Fibroblast of skin of left quadriceps (primary cell): ENCODE data around the gene DAAM1.

Experiments
- DNase-seq, 2 experiments: peaks; one replicate each; pipeline ENCODE4 v3.0.0-alpha.2; 2013; ENCODE audit warnings: low read depth in 2 of 2

The DAAM1 gene

GRCh38 chr14:59341858-59342477, 153.5 kb downstream of the DAAM1 start:
- no peak for DNase-seq

- no peak for DNase-seq
These were observed 154.3 kb downstream of the DAAM1 start for GRCh38 chr14:59342516-59343484.

- no peak for DNase-seq
These were observed 155.1 kb downstream of the DAAM1 start for GRCh38 chr14:59343585-59343984.

GRCh38 chr14:59344016-59344415, 155.5 kb downstream of the DAAM1 start:
- DNase-seq = no peak

- no peak for DNase-seq
These were observed 156.4 kb downstream of the DAAM1 start for GRCh38 chr14:59344691-59345455.

- DNase-seq = no peak
These were observed 157.9 kb downstream of the DAAM1 start for GRCh38 chr14:59346329-59346728.

- no peak for DNase-seq
These were observed 158.5 kb downstream of the DAAM1 start for GRCh38 chr14:59346796-59347510.

GRCh38 chr14:59347511-59347900, 159.0 kb downstream of the DAAM1 start:
- no peak for DNase-seq

GRCh38 chr14:59347915-59348314, 159.4 kb downstream of the DAAM1 start:
- no peak for DNase-seq

- no peak for DNase-seq
These were observed 160.8 kb downstream of the DAAM1 start for GRCh38 chr14:59349258-59349701.

GRCh38 chr14:59352961-59353360, 164.5 kb downstream of the DAAM1 start:
- no peak for DNase-seq

- no peak for DNase-seq
These were observed 166.2 kb downstream of the DAAM1 start for GRCh38 chr14:59354666-59355065.

GRCh38 chr14:59355091-59355490, 166.6 kb downstream of the DAAM1 start:
- no peak for DNase-seq

GRCh38 chr14:59356312-59356711, 167.8 kb downstream of the DAAM1 start:
- no peak for DNase-seq

GRCh38 chr14:59356767-59357166, 168.3 kb downstream of the DAAM1 start:
- DNase-seq = no peak

- DNase-seq = peak; percentile 70 to 76
These were observed 169.6 kb downstream of the DAAM1 start for GRCh38 chr14:59358102-59358501.

- DNase-seq = no peak
These were observed 170.3 kb downstream of the DAAM1 start for GRCh38 chr14:59358784-59359183.

- DNase-seq = no peak
These were observed 171.1 kb downstream of the DAAM1 start for GRCh38 chr14:59359431-59360124.

- DNase-seq = no peak
These were observed 171.8 kb downstream of the DAAM1 start for GRCh38 chr14:59360233-59360632.

- DNase-seq = no peak
These were observed 172.7 kb downstream of the DAAM1 start for GRCh38 chr14:59360923-59361794.
